Dermis blood vessel endothelial cell (primary cell): Measurements from ENCODE around the gene VPS50. TPM values are rescaled to one million over a fixed set of nuclear protein-coding genes. Genes with fewer than 3 reads are reported as not detected.

Experiments used
- total RNA-seq: library from RNA; depleted of rRNA; stranded (reverse); fragments of >200 nt; gene quantifications from 2 replicates; pipeline ENCODE4 v1.2.3, GENCODE V29; 2014

Gene VPS50
- total RNA-seq, 1 donor from 2014 or later: 40.8 TPM

Other genes starting within 250 kb of the VPS50 start
- gene SAMD9, start 114.4 kb upstream of the VPS50 start, total RNA-seq: 20.4 and 24.4 TPM in 2 replicates
- gene SAMD9L, start 84.0 kb upstream of the VPS50 start, total RNA-seq: 23.5 and 27.7 TPM in 2 replicates
- gene HEPACAM2, start 5.9 kb upstream of the VPS50 start, total RNA-seq: not detected in 2 replicates